Measurements from ENCODE around the gene INPP5K.

Gene INPP5K

GRCh38 chr17:1471911-1472821, 44.2 kb downstream of the INPP5K start:
- DNase-seq (ENCODE audit: extremely low read depth, low read depth), result no peak
- TF ChIP-seq CTCF (IDR thresholded peaks at IDR 0.05; ENCODE audit: low read depth, low read length), result no peak

GRCh38 chr17:1471490-1471889, 44.9 kb downstream of the INPP5K start:
- no peak for TF ChIP-seq CTCF (IDR thresholded peaks at IDR 0.05; ENCODE audit: low read depth, low read length)
- no peak for DNase-seq (ENCODE audit: extremely low read depth, low read depth)

GRCh38 chr17:1470755-1471462, 45.5 kb downstream of the INPP5K start:
- no peak for TF ChIP-seq CTCF (IDR thresholded peaks at IDR 0.05; ENCODE audit: low read depth, low read length)

GRCh38 chr17:1470071-1470754, 46.2 kb downstream of the INPP5K start:
- TF ChIP-seq CTCF (IDR thresholded peaks at IDR 0.05; ENCODE audit: low read depth, low read length), result no peak

More at GRCh38 chr17:1470755-1471462, 45.5 kb downstream of the INPP5K start:
- no peak for DNase-seq (ENCODE audit: extremely low read depth, low read depth)

GRCh38 chr17:1469231-1469852, 47.1 kb downstream of the INPP5K start:
- TF ChIP-seq CTCF (IDR thresholded peaks at IDR 0.05; ENCODE audit: low read depth, low read length), result no peak
- no peak for DNase-seq (ENCODE audit: extremely low read depth, low read depth)

More at GRCh38 chr17:1470071-1470754, 46.2 kb downstream of the INPP5K start:
- no peak for DNase-seq (ENCODE audit: extremely low read depth, low read depth)

GRCh38 chr17:1467898-1468492, 48.4 kb downstream of the INPP5K start:
- DNase-seq (ENCODE audit: extremely low read depth, low read depth), result no peak

More at GRCh38 chr17:1467898-1468492, 48.4 kb downstream of the INPP5K start:
- no peak for TF ChIP-seq CTCF (IDR thresholded peaks at IDR 0.05; ENCODE audit: low read depth, low read length)
